Trophoblast cell (in vitro differentiated cells and primary cell): ENCODE measurements around the gene ARL8B.

Experiments used
- DNase-seq, 2 donors: peaks; one replicate each; pipeline ENCODE4 v3.0.0-alpha.2; 2016
- H2AFZ ChIP-seq: 2 replicates; pipeline ENCODE4 v1.6.1; 2013; ENCODE audit warnings: low read length, moderate library complexity, mild to moderate bottlenecking; ENCODE audit not compliant: insufficient read depth, poor library complexity
- H2AK5ac ChIP-seq: 2 replicates; pipeline ENCODE4 v1.6.1; 2013; ENCODE audit warnings: mild to moderate bottlenecking, low read length
- H2BK120ac ChIP-seq: 2 replicates; pipeline ENCODE4 v1.6.1; 2013; ENCODE audit warnings: low read length, mild to moderate bottlenecking, moderate library complexity; ENCODE audit not compliant: insufficient read depth, poor library complexity
- H2BK12ac ChIP-seq: 2 replicates; pipeline ENCODE4 v1.6.1; 2013; ENCODE audit warnings: mild to moderate bottlenecking, low read length, moderate library complexity
- H2BK5ac ChIP-seq: 2 replicates; pipeline ENCODE4 v1.6.1; 2013; ENCODE audit warnings: low read length, low read depth, moderate library complexity, mild to moderate bottlenecking; ENCODE audit not compliant: poor library complexity
- H3K14ac ChIP-seq: 2 replicates; pipeline ENCODE4 v1.6.1; 2013; ENCODE audit warnings: mild to moderate bottlenecking, low read length
- H3K18ac ChIP-seq: 2 replicates; pipeline ENCODE4 v1.6.1; 2013; ENCODE audit warnings: mild to moderate bottlenecking, low read length
- H3K23ac ChIP-seq: 2 replicates; pipeline ENCODE4 v1.6.1; 2013; ENCODE audit warnings: low read length
- H3K27ac ChIP-seq: 2 replicates; pipeline ENCODE4 v1.5.1; 2013; ENCODE audit warnings: low read depth, mild to moderate bottlenecking, inconsistent platforms, low read length, moderate library complexity
- H3K27me3 ChIP-seq: 2 replicates; pipeline ENCODE4 v1.6.1; 2013; ENCODE audit warnings: inconsistent platforms, mild to moderate bottlenecking, low read length, moderate library complexity; ENCODE audit not compliant: insufficient read depth
- H3K36me3 ChIP-seq, 2 experiments: 1 replicate in 1 of 2; 2 replicates in 1 of 2; pipeline ENCODE4 v1.6.1; 2013; ENCODE audit warnings: low read length in 2 of 2, mild to moderate bottlenecking in 2 of 2, moderate library complexity in 1 of 2; ENCODE audit not compliant: insufficient read depth in 2 of 2, control insufficient read depth in 1 of 2
- H3K4ac ChIP-seq: 2 replicates; pipeline ENCODE4 v1.6.1; 2013; ENCODE audit warnings: low read depth, mild to moderate bottlenecking, low read length, moderate library complexity
- H3K4me1 ChIP-seq, 2 experiments: 1 replicate in 1 of 2; 2 replicates in 1 of 2; pipeline ENCODE4 v1.6.1; 2013; ENCODE audit warnings: low read length in 2 of 2, mild to moderate bottlenecking in 2 of 2, moderate library complexity in 1 of 2; ENCODE audit not compliant: insufficient read depth in 2 of 2, control insufficient read depth in 1 of 2
- H3K4me2 ChIP-seq: 2 replicates; pipeline ENCODE4 v1.6.1; 2013; ENCODE audit warnings: inconsistent platforms, mild to moderate bottlenecking, low read length, moderate library complexity
- H3K4me3 ChIP-seq: 2 replicates; pipeline ENCODE4 v1.5.1; 2013; ENCODE audit warnings: mild to moderate bottlenecking, low read depth, low read length, inconsistent platforms
- H3K79me1 ChIP-seq: one replicate; pipeline ENCODE4 v1.6.1; 2013; ENCODE audit warnings: low read length
- H3K79me2 ChIP-seq: 2 replicates; pipeline ENCODE4 v1.6.1; 2013; ENCODE audit warnings: low read length, mild to moderate bottlenecking; ENCODE audit not compliant: control insufficient read depth, insufficient read depth, poor library complexity
- H3K9ac ChIP-seq: 2 replicates; pipeline ENCODE4 v1.6.1; 2013; ENCODE audit warnings: mild to moderate bottlenecking, low read length
- H3K9me3 ChIP-seq: 2 replicates; pipeline ENCODE4 v1.6.1; 2013; ENCODE audit warnings: low read depth, mild to moderate bottlenecking, control low read depth, inconsistent platforms, low read length; ENCODE audit not compliant: insufficient read depth
- H4K12ac ChIP-seq: 2 replicates; pipeline ENCODE4 v1.6.1; 2013; ENCODE audit warnings: low read depth, mild to moderate bottlenecking, low read length, moderate library complexity
- H4K8ac ChIP-seq: 2 replicates; pipeline ENCODE4 v1.6.1; 2013; ENCODE audit warnings: low read depth, mild to moderate bottlenecking, low read length, moderate library complexity
- H4K91ac ChIP-seq: one replicate; pipeline ENCODE4 v1.6.1; 2013; ENCODE audit warnings: low read depth, mild to moderate bottlenecking, low read length, moderate library complexity
- WGBS: extraction: QIAGEN DNeasy Blood & Tissue Kit; methylation state at CpG from one replicate; pipeline ENCODE4 v1.1.7; 2013; ENCODE audit warnings: missing lambda C conversion rate; ENCODE audit not compliant: insufficient read length, insufficient coverage; ENCODE audit errors: extremely low coverage; 5-methylcytosine and 5-hydroxymethylcytosine counted together

The ARL8B gene

GRCh38 chr3:5220667-5221431, 98.8 kb downstream of the ARL8B start:
- Histone ChIP-seq H4K91ac (no peak overlapping the region), H4K8ac (no peak overlapping the region), H2BK120ac (no peak overlapping the region), H3K9ac (no peak overlapping the region), H3K18ac (no peak overlapping the region), H4K12ac (no peak overlapping the region), H2AFZ (no peak overlapping the region), H3K23ac (no peak overlapping the region), H3K79me1 (no peaks in the 10 kb centered on the region), H2AK5ac (no peak overlapping the region), H3K4ac (no peak overlapping the region), H2BK5ac (no peak overlapping the region), H3K27ac (no peak overlapping the region), H3K4me2 (no peak overlapping the region), H3K14ac (no peak overlapping the region), H2BK12ac (no peak overlapping the region), H3K4me1 (no peaks in the 10 kb centered on the region), H3K9me3 (no peaks in the 10 kb centered on the region), H3K36me3 (peaks cover 12 to 20% of the 10 kb centered on the region in 2 experiments), H3K27me3 (no peaks in the 10 kb centered on the region), H3K79me2 (no peaks in the 10 kb centered on the region), H3K4me3 (no peak overlapping the region)
- no CpG with 5 or more reads among the region's 11 CpGs for WGBS
- DNase-seq: no peak

GRCh38 chr3:5221701-5222100, 99.6 kb downstream of the ARL8B start:
- no peak overlapping the region for H3K14ac ChIP-seq
- no peaks in the 10 kb centered on the region for H3K79me1 ChIP-seq
- H3K9ac ChIP-seq: no peak overlapping the region
- H4K91ac ChIP-seq: no peak overlapping the region
- H3K79me2 ChIP-seq: no peaks in the 10 kb centered on the region
- H3K4me3 ChIP-seq: no peak overlapping the region
- no peak overlapping the region for H4K8ac ChIP-seq
- H2BK12ac ChIP-seq: no peak overlapping the region
- H3K4ac ChIP-seq: no peak overlapping the region
- no peak overlapping the region for H4K12ac ChIP-seq
- no peak overlapping the region for H2AK5ac ChIP-seq
- peaks cover 12 to 17% of the 10 kb centered on the region in 2 experiments for H3K36me3 ChIP-seq
- H3K18ac ChIP-seq: no peak overlapping the region
- no peak overlapping the region for H3K23ac ChIP-seq
- H2AFZ ChIP-seq: no peak overlapping the region
- no peak overlapping the region for H2BK5ac ChIP-seq
- no CpG with 5 or more reads among the region's 6 CpGs for WGBS
- H3K4me2 ChIP-seq: no peak overlapping the region
- H3K4me1 ChIP-seq: no peaks in the 10 kb centered on the region
- H3K9me3 ChIP-seq: no peaks in the 10 kb centered on the region
- H2BK120ac ChIP-seq: no peak overlapping the region
- H3K27ac ChIP-seq: no peak overlapping the region
- no peaks in the 10 kb centered on the region for H3K27me3 ChIP-seq
- no peak for DNase-seq

- whole genome bisulfite sequencing: no CpG with 5 or more reads among the region's 13 CpGs
- H4K91ac ChIP-seq: no peak overlapping the region
- H3K4me2 ChIP-seq: no peak overlapping the region
Measured at GRCh38 chr3:5222283-5223005, 100.4 kb downstream of the ARL8B start.

GRCh38 chr3:5226783-5227182, 104.7 kb downstream of the ARL8B start:
- whole genome bisulfite sequencing: no CpG with 5 or more reads among the region's 6 CpGs
- Histone ChIP-seq H3K14ac (no peak overlapping the region), H3K23ac (no peak overlapping the region), H2BK120ac (no peak overlapping the region), H2BK5ac (no peak overlapping the region), H3K36me3 (no peaks in the 10 kb centered on the region), H2BK12ac (no peak overlapping the region), H3K79me2 (no peaks in the 10 kb centered on the region), H2AK5ac (no peak overlapping the region), H4K8ac (no peak overlapping the region), H3K27ac (no peak overlapping the region), H4K91ac (no peak overlapping the region), H2AFZ (no peak overlapping the region), H4K12ac (no peak overlapping the region), H3K4ac (no peak overlapping the region), H3K4me2 (no peak overlapping the region), H3K27me3 (no peaks in the 10 kb centered on the region), H3K18ac (no peak overlapping the region), H3K4me3 (no peak overlapping the region), H3K4me1 (no peaks in the 10 kb centered on the region), H3K79me1 (no peaks in the 10 kb centered on the region), H3K9ac (no peak overlapping the region), H3K9me3 (no peaks in the 10 kb centered on the region)
- peak; percentile 13 to 75 for DNase-seq

More at GRCh38 chr3:5222283-5223005, 100.4 kb downstream of the ARL8B start:
- H2AFZ ChIP-seq: no peak overlapping the region
- H4K8ac ChIP-seq: no peak overlapping the region
- no peak overlapping the region for H2AK5ac ChIP-seq
- H3K79me1 ChIP-seq: no peaks in the 10 kb centered on the region
- H3K18ac ChIP-seq: no peak overlapping the region
- DNase-seq: no peak
- no peak overlapping the region for H2BK12ac ChIP-seq
- peaks cover 10 to 13% of the 10 kb centered on the region in 2 experiments for H3K36me3 ChIP-seq
- H3K9ac ChIP-seq: no peak overlapping the region
- H3K9me3 ChIP-seq: no peaks in the 10 kb centered on the region
- H3K14ac ChIP-seq: no peak overlapping the region
- H4K12ac ChIP-seq: no peak overlapping the region
- H3K27me3 ChIP-seq: no peaks in the 10 kb centered on the region
- H3K27ac ChIP-seq: no peak overlapping the region
- no peak overlapping the region for H2BK120ac ChIP-seq
- no peak overlapping the region for H3K4ac ChIP-seq
- no peaks in the 10 kb centered on the region for H3K4me1 ChIP-seq
- no peak overlapping the region for H3K4me3 ChIP-seq
- no peaks in the 10 kb centered on the region for H3K79me2 ChIP-seq
- H2BK5ac ChIP-seq: no peak overlapping the region
- no peak overlapping the region for H3K23ac ChIP-seq
